Right ventricle myocardium inferior (tissue), 1 donor: ENCODE measurements around the gene PSEN2. TPM values are rescaled to one million over a fixed set of nuclear protein-coding genes. Genes with fewer than 3 reads are reported as not detected.
"Not testable (repeated sequence)": the region's sequence is repeated elsewhere in the genome, so short reads cannot be mapped to it uniquely, and the experiment has no call there.

Experiments
- ATAC-seq: fragments of 200-7000 bp; cut with Tn5 transposase; one replicate; pipeline ENCODE4 v1.9.1; 2020; ENCODE audit warnings: mild to moderate bottlenecking, moderate library complexity
- DNase-seq: peaks from one replicate; pipeline ENCODE4 v3.0.0; 2021; ENCODE audit errors: missing footprints
- intact Hi-C: fragments of 100-400 bp; cut with DNase I; formaldehyde crosslinking; loops from one replicate; pipeline ENCODE4 v1.11.0; 2022
- total RNA-seq: library from RNA; stranded (reverse); fragmentation: NEBNext Ultra II Directional; extraction: Animal tissue kit (Norgen Biotek cat#: 25700); gene quantifications from one replicate; pipeline ENCODE4 v1.2.1, GENCODE V29; 2021
- donor health status: DM: no; HTN: yes; CAD: no; lungs with severe emphysema.

The PSEN2 gene
- total RNA-seq, 1 donor from 2014 or later, result 24.2 TPM

GRCh38 chr1:226846786-226847185 is 23.6 kb upstream of the PSEN2 start:
- ATAC-seq (no peak), DNase-seq (no peak)
- intact Hi-C loops, result no loop called here

DNA sequence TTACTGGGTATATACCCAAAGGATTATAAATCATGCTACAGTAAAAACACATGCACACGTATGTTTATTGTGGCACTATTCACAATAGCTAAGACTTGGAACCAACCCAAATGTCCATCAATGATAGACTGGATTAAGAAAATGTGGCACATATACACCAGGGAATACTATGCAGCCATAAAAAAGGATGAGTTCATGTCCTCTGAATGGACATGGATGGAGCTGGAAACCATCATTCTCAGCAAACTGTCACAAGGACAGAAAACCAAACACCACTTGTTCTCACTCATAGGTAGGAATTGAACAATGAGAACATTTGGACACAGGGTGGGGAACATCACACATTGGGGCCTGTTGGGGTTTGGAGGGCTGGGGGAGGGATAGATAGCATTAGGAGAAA is 15.9 kb upstream of the PSEN2 start:
- intact Hi-C loops, ATAC-seq, DNase-seq: not testable (repeated sequence)

GRCh38 chr1:226862890-226863289 is 7.5 kb upstream of the PSEN2 start:
- intact Hi-C loops, result loop anchor here (10.0 kb wide), 1 partner anchor 1088 kb away; the partner anchor contains the start of gene SRP9
- ATAC-seq (no peak), DNase-seq (no peak)

DNA sequence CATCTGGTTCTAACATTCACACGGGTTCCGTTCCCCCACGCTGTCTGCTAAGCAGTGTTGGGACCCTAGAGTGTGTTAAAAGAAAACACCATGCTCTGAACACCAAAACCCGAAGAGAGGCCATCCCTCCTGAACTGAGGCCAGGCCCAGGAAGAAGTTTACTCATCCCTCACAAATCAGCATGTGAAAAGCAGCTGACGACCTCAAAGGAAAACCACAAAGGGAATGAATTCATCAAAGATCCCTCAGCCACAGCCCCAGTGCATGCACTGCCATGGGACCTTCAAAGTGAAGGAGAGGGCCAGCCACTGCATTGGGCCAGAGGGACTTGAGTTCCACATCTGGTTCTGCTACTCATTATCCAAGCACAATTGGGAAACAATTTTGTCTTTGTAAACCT is 7.0 kb upstream of the PSEN2 start:
- intact Hi-C loops, result loop anchor here (10.0 kb wide), 1 partner anchor 1089 kb away; the partner anchor contains the start of gene SRP9

DNA sequence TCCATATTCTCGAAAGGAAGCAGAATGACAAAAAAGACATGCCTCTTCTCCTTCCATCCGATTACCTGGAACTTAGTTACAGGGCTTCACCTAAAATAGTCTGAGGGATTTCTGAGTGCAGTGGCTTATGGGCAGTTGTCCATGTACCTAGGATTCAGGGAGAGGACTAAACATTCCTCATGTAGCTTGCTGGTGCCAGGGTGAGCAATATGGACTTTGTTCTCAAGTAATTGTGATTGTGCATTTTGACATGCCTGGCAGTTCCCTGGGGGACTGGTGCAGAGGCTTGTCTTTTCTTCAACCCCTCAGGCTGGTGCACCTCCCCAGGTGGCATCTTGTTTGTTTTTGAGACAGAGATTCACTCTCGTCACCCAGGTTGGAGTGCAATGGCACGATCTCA is 6.1 kb upstream of the PSEN2 start:
- DNase-seq, result no peak
- intact Hi-C loops, result loop anchor here (10.0 kb wide), 1 partner anchor 1090 kb away; the partner anchor contains the start of gene SRP9
- no peak for ATAC-seq

More for the DNA sequence above, 7.0 kb upstream of the PSEN2 start:
- ATAC-seq, result no peak
- no peak for DNase-seq

GRCh38 chr1:226865590-226865989 is 4.8 kb upstream of the PSEN2 start:
- no peak for DNase-seq
- intact Hi-C loops, result loop anchor here (10.0 kb wide), 1 partner anchor 1091 kb away; the partner anchor contains the start of gene SRP9
- ATAC-seq, result no peak

DNA sequence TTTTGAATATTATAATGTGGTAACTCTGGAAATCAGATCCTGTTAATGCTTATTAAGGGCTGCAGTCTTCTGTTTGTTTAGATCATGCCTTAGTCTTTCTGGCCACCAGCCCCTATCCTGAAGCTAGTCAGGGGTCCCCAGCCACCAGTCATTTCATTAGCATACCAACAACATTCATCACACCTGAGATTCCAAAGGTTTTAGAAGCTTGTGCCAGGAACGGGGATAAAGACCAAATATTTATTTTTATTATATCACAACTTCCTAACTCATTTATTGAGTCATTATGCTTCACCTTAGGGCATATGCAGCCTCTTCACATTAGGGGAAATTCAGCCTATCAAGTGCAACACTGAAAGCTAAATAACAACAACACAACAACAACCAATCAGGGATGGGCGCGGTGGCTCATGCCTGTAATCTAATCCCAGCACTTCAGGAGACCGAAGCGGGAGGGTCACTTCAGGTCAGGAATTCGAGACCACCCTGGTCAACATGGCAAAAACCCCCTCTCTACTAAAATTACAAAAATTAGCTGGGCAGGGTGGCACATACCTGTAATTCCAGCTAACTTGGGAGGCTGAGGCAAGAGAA is 2.9 kb upstream of the PSEN2 start:
- ATAC-seq, result no peak
- intact Hi-C loops, result loop anchor here (10.0 kb wide), 1 partner anchor 1093 kb away; the partner anchor contains the start of gene SRP9
- no peak for DNase-seq

- ATAC-seq, result no peak
Observed at GRCh38 chr1:226868726-226869125, 1.7 kb upstream of the PSEN2 start.

DNA sequence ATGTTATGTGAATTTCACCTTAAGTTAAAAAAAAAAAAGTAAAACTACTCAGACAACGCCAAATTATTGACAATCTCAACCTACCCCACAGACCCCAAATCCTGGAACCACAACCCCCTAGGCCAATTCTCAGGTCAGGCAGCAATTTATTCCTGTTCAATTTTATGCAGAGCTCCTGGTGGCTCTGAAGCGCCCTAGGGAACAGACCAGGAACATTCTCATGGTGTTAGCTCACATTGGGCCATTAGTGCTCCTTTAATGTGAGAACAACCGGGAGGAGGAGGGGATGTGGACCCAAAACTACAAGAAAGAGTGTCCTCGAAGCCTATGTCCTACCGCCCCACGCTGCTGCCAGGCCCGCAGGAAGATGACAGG is 403 bp upstream of the PSEN2 start:
- intact Hi-C loops, result no loop called here
- ATAC-seq (no peak), DNase-seq (no peak)

More at GRCh38 chr1:226868726-226869125, 1.7 kb upstream of the PSEN2 start:
- intact Hi-C loops, result loop anchor here (10.0 kb wide), 1 partner anchor 1094 kb away; the partner anchor contains the start of gene SRP9
- DNase-seq, result no peak

- ATAC-seq (no peak), DNase-seq (no peak)
- intact Hi-C loops, result no loop called here
Observed at GRCh38 chr1:226871636-226872327, 1.4 kb downstream of the PSEN2 start.

DNA sequence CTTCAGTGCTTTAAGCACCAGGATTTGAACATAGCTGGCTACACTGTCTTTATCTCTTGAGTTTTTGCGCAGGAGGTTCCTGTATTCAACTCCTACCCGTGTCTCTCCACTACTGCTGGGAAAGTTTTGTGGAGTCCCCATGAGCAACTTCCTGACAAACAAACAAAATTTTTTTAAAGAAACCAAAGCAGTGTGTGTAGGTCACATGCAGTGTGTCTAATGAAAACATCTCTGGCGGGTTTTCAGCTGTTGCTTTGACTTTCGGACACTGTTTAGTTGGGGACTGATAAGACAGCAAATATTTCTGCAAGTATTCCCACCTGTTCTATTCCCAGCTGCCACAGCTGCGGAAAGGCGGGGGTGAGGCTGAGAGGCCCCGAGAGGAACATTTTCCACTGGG is 2.0 kb downstream of the PSEN2 start:
- intact Hi-C loops, result no loop called here
- DNase-seq, result no peak
- no peak for ATAC-seq

DNA sequence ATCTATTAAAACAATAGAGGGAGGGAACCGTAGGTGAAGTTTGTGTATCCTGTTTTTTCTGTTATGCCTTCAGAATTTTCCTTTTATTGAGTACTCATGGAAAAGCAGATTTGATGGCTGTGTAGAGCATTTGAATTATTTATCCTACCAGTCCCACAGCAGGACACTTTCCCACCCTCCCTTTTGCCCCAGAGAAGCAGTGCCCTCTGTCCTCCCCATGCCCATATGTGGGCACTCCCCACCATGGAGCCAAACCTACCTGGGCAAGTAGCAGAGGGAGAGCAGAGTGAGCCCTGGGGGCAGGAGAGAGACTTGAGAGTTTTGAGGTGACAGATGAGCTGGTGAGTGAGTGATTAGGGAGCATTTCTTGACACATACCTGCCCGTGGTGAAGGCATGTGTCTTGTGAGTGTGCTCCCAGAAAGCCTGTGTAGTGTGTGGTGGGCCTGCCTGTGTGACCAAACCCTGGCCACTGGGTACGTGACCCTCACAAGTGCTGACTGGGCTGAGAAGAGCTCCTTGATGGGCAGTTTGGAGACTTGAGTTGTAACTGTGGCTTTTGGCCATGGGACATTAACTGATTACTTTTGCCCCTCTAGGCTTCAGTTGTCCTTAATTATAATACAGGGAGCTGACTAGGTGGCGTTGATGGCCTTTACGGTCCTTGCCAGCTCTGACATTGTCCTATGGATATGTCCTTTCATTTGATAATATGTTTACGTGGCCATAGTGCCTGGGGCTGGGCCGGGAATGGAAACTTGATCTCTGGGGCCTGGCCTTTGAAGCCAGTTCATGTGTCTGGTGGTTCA is 3.6 kb downstream of the PSEN2 start:
- ATAC-seq, result no peak
- DNase-seq, result no peak
- intact Hi-C loops, result no loop called here

- DNase-seq, result no peak
- intact Hi-C loops, result no loop called here
- ATAC-seq, result no peak
Observed at GRCh38 chr1:226874579-226875425, 4.4 kb downstream of the PSEN2 start.

- DNase-seq (no peak), ATAC-seq (no peak)
- intact Hi-C loops, result no loop called here
Observed at GRCh38 chr1:226875641-226876295, 5.4 kb downstream of the PSEN2 start.

DNA sequence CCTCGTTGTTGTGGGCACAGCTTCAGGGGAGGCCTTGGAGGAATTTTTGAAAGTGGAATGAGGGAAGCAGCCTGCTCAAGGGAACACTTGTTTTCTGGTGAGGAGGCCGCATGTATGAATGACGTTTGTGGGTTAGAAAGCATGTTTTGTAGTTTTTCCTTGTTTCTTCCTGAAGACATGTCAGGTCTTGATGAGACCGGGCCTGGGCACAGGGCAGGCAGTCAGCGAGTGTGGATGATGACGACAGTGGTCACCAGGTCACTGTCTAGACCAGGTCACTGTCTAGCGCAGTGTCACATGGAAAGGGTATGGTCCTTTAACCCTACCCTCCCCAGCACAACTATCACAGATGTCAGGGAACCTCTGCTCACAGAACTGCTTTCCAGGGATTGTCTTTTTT is 7.3 kb downstream of the PSEN2 start:
- ATAC-seq (no peak), DNase-seq (no peak)

GRCh38 chr1:226880372-226881287 is 10.2 kb downstream of the PSEN2 start:
- ATAC-seq (no peak), DNase-seq (no peak)
- intact Hi-C loops, result no loop called here

More for the DNA sequence above, 7.3 kb downstream of the PSEN2 start:
- intact Hi-C loops, result no loop called here

GRCh38 chr1:226881515-226882185 is 11.2 kb downstream of the PSEN2 start:
- intact Hi-C loops, result no loop called here
- no peak for ATAC-seq
- DNase-seq, result no peak
